K562 (cell line): ENCODE results near the gene TNFRSF6B. TPM values are rescaled to one million over a fixed set of nuclear protein-coding genes. Genes with fewer than 3 reads are reported as not detected.

ENCODE experiments used
- ARID2 ChIP-seq: fragments of 450-650 bp; IDR thresholded peaks from 2 replicates; pipeline ENCODE4 v1.6.1; 2017; ENCODE audit warnings: antibody characterized with exemption, mild to moderate bottlenecking
- CAMTA2 ChIP-seq: fragments of 250-450 bp; sonication (Bioruptor Pico); conservative IDR thresholded peaks from 2 replicates; pipeline ENCODE4 v1.5.1; 2022
- CBFA2T2 ChIP-seq: fragments of 450-650 bp; conservative IDR thresholded peaks from 2 replicates; pipeline ENCODE4 v1.6.1; 2017; ENCODE audit warnings: mild to moderate bottlenecking
- CREB3 ChIP-seq: fragments of 450-650 bp; conservative IDR thresholded peaks from 2 replicates; pipeline ENCODE4 v1.6.1; 2016; ENCODE audit warnings: missing genetic modification characterization, low read depth, mild to moderate bottlenecking, missing compliant biosample characterization, moderate library complexity
- DPF2 ChIP-seq: fragments of 450-650 bp; IDR thresholded peaks from 2 replicates; pipeline ENCODE4 v1.6.1; 2016
- HMGXB4 ChIP-seq: sonication (generic); formaldehyde crosslinking; IDR thresholded peaks from 2 replicates; pipeline ENCODE4 v1.8.1; 2023; ENCODE audit warnings: mild to moderate bottlenecking, missing genetic modification reagents
- ILF3 ChIP-seq: fragments of 450-650 bp; IDR thresholded peaks from 2 replicates; pipeline ENCODE4 v1.6.1; 2018; ENCODE audit warnings: antibody characterized with exemption, mild to moderate bottlenecking, moderate library complexity, borderline replicate concordance
- KAT8 ChIP-seq: fragments of 450-650 bp; IDR thresholded peaks from 2 replicates; pipeline ENCODE4 v1.6.1; 2016; ENCODE audit warnings: low read depth, mild to moderate bottlenecking
- KDM4B ChIP-seq, 2 experiments: fragments of 450-650 bp in 1 of 2; sonication (generic) in 1 of 2; IDR thresholded peaks; 2 replicates each; pipeline ENCODE4 v1.6.1; 2016 to 2017; ENCODE audit warnings: borderline replicate concordance in 2 of 2, antibody characterized with exemption in 1 of 2, low read depth in 1 of 2, mild to moderate bottlenecking in 1 of 2
- KLF1 ChIP-seq: fragments of 450-650 bp; IDR thresholded peaks from 2 replicates; pipeline ENCODE4 v1.6.1; 2016; ENCODE audit warnings: missing genetic modification characterization, missing compliant biosample characterization
- PCBP2 ChIP-seq: fragments of 200-400 bp; formaldehyde crosslinking; IDR thresholded peaks from 2 replicates; pipeline ENCODE4 v1.6.1; 2018; ENCODE audit warnings: low read length, low read depth, mild to moderate bottlenecking, moderate library complexity; ENCODE audit not compliant: poor library complexity, severe bottlenecking
- PHF20 ChIP-seq: fragments of 450-650 bp; IDR thresholded peaks from 2 replicates; pipeline ENCODE4 v1.6.1; 2018; ENCODE audit not compliant: partially characterized antibody
- PHTF2 ChIP-seq: fragments of 250-450 bp; sonication (Bioruptor Pico); IDR thresholded peaks from 2 replicates; pipeline ENCODE4 v1.5.0; 2021; ENCODE audit warnings: mild to moderate bottlenecking
- SMARCC2 ChIP-seq: fragments of 450-650 bp; IDR thresholded peaks from 2 replicates; pipeline ENCODE4 v1.6.1; 2017; ENCODE audit warnings: antibody characterized with exemption, moderate library complexity, mild to moderate bottlenecking, low read depth
- SOX6 ChIP-seq: fragments of 450-650 bp; IDR thresholded peaks from 2 replicates; pipeline ENCODE4 v1.6.1; 2014; ENCODE audit warnings: mild to moderate bottlenecking
- SRSF1 ChIP-seq: fragments of 200-400 bp; formaldehyde crosslinking; IDR thresholded peaks from 2 replicates; pipeline ENCODE4 v1.6.1; 2017; ENCODE audit warnings: mild to moderate bottlenecking, low read depth, low read length, moderate library complexity
- WHSC1 ChIP-seq: IDR thresholded peaks from one replicate; pipeline ENCODE4 v1.6.1; 2012; ENCODE audit warnings: low read length, control low read depth, inconsistent platforms
- ZBED1 ChIP-seq: IDR thresholded peaks from 2 replicates; pipeline ENCODE4 v1.6.1; 2014
- ZFX ChIP-seq: sonication (generic); formaldehyde crosslinking; IDR thresholded peaks from 2 replicates; pipeline ENCODE4 v1.8.0; 2022; ENCODE audit warnings: mild to moderate bottlenecking, missing genetic modification reagents, moderate library complexity
- ZNF280B ChIP-seq: fragments of 250-450 bp; sonication (Bioruptor Pico); IDR thresholded peaks from 2 replicates; pipeline ENCODE4 v1.5.1; 2021; ENCODE audit warnings: mild to moderate bottlenecking
- ZNF444 ChIP-seq: fragments of 250-450 bp; sonication (Bioruptor Pico); IDR thresholded peaks from 2 replicates; pipeline ENCODE4 v1.4.0; 2020; ENCODE audit warnings: mild to moderate bottlenecking, moderate library complexity
- ZNF695 ChIP-seq: fragments of 450-650 bp; formaldehyde crosslinking; IDR thresholded peaks from 2 replicates; pipeline ENCODE4 v1.4.0; 2020; ENCODE audit warnings: mild to moderate bottlenecking, moderate library complexity
- polyA plus RNA-seq, 8 experiments: library from polyadenylated mRNA; depleted of rRNA in 4 of 8; stranded (reverse) in 5 of 8; unstranded in 3 of 8; fragments of >200 nt; fragmentation: Nextera tagmentation in 2 of 8; fragmentation: Illumina TruSeq in 1 of 8; extraction: Ambion mirVana in 2 of 8; extraction: Trizol in 1 of 8; gene quantifications; 2 replicates each; pipeline versions ENCODE4 v1.2.1 to v1.2.3, GENCODE V29; 2011 to 2014; ENCODE audit warnings: inconsistent platforms in 1 of 8, missing spikeins in 1 of 8
- total RNA-seq, 7 experiments: library from RNA; depleted of rRNA in 6 of 7; stranded (reverse); fragments of >200 nt in 6 of 7; fragmentation: Illumina TruSeq in 2 of 7; extraction: Trizol in 2 of 7; gene quantifications; 2 replicates each; pipeline versions ENCODE4 v1.2.1 to v1.2.3, GENCODE V29; 2011 to 2021; ENCODE audit warnings: low replicate concordance in 1 of 7
- TF ChIP-seq, protein P1 (sequence below): fragments of 450-650 bp; formaldehyde crosslinking; IDR thresholded peaks from 2 replicates; pipeline ENCODE4 v1.4.0; 2020; ENCODE audit warnings: mild to moderate bottlenecking
- TF ChIP-seq, protein P2 (sequence below): sonication (generic); formaldehyde crosslinking; IDR thresholded peaks from 2 replicates; pipeline ENCODE4 v1.8.0; 2022; ENCODE audit warnings: missing genetic modification reagents, mild to moderate bottlenecking, moderate library complexity, borderline replicate concordance

Gene TNFRSF6B
- total and polyA plus RNA-seq, 9 of the 15 experiments (the other 6 are each of a cell fraction or from before 2014, with no cell fraction given), result 0.10 to 3.5 (median 0.32) TPM; not detected in 6

GRCh38 chr20:63706852-63707557, 10.6 kb downstream of the TNFRSF6B start (continued):
- TF ChIP-seq ILF3 (no peak), SRSF1 (no peak), ZFX (CRISPR knock-in tag) (no peak), PHTF2 (no peak), ZBED1 (no peak), SMARCC2 (no peak), KAT8 (no peak), CREB3 (tag) (no peak), ARID2 (peak; percentile 26; the same call in 1 of the 2 replicates), DPF2 (no peak), SOX6 (peak; percentile 22; the same call in 1 of the 2 replicates), PHF20 (no peak), HMGXB4 (CRISPR knock-in tag) (no peak), CAMTA2 (no peak), ZNF280B (CRISPR knock-in tag) (no peak), ZNF444 (no peak), WHSC1 (no peak), KLF1 (peak; percentile 63; the same call in 1 of the 2 replicates), ZNF695 (CRISPR knock-in tag) (no peak), KDM4B (IDR thresholded peaks at IDR 0.05; ENCODE audit: borderline replicate concordance in 2 of 2, low read depth in 1 of 2) (peak in 1 of 2 experiments; percentile 48; a peak in 1 of 4 replicates), PCBP2 (no peak), CBFA2T2 (no peak)
- TF ChIP-seq, protein P1, sequence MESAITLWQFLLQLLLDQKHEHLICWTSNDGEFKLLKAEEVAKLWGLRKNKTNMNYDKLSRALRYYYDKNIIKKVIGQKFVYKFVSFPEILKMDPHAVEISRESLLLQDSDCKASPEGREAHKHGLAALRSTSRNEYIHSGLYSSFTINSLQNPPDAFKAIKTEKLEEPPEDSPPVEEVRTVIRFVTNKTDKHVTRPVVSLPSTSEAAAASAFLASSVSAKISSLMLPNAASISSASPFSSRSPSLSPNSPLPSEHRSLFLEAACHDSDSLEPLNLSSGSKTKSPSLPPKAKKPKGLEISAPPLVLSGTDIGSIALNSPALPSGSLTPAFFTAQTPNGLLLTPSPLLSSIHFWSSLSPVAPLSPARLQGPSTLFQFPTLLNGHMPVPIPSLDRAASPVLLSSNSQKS (CRISPR knock-in tag), result no peak
- TF ChIP-seq, protein P2, sequence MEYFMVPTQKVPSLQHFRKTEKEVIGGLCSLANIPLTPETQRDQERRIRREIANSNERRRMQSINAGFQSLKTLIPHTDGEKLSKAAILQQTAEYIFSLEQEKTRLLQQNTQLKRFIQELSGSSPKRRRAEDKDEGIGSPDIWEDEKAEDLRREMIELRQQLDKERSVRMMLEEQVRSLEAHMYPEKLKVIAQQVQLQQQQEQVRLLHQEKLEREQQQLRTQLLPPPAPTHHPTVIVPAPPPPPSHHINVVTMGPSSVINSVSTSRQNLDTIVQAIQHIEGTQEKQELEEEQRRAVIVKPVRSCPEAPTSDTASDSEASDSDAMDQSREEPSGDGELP (CRISPR knock-in tag), result peak; percentile 86
